HEK293 (cell line): Measurements from ENCODE around the gene TEPSIN.

Source experiments
- CTCF ChIA-PET: fragments of 350-600 bp; formaldehyde crosslinking; extraction: SDS; loops from one replicate; lab custom pipeline; 2021; ENCODE audit warnings: antibody characterized with exemption; lab: Yijun Ruan, JAX
- POLR2A ChIA-PET: fragments of 300-600 bp; formaldehyde crosslinking; extraction: SDS; loops from one replicate; lab custom pipeline; 2020; ENCODE audit warnings: antibody characterized with exemption, inconsistent platforms; lab: Yijun Ruan, JAX
- H3K27ac ChIP-seq: fragments of 200-500 bp; sonication (Bioruptor generic); 2 replicates; pipeline ENCODE4 v1.5.1; 2014; ENCODE audit warnings: low read depth, low read length, control low read depth, inconsistent platforms; ENCODE audit errors: extremely low read depth
- H3K36me3 ChIP-seq, 2 experiments: fragments of 200-500 bp in 1 of 2; sonication (Bioruptor generic) in 1 of 2; 1 replicate in 1 of 2; 2 replicates in 1 of 2; pipeline ENCODE4 v1.5.1; 2014 to 2017; ENCODE audit warnings: inconsistent platforms in 2 of 2, low read length in 2 of 2; ENCODE audit not compliant: control insufficient read depth in 2 of 2, insufficient read depth in 1 of 2
- H3K4me1 ChIP-seq: fragments of 200-500 bp; sonication (Bioruptor generic); 2 replicates; pipeline ENCODE4 v1.5.1; 2014; ENCODE audit warnings: mild to moderate bottlenecking, low read length, inconsistent platforms; ENCODE audit not compliant: control insufficient read depth, insufficient read depth
- H3K4me3 ChIP-seq: 2 replicates; pipeline ENCODE4 v1.5.1; 2011; ENCODE audit warnings: low read depth, mild to moderate bottlenecking, control low read depth, low read length, moderate library complexity
- H3K9me3 ChIP-seq: fragments of 200-500 bp; sonication (Bioruptor generic); 2 replicates; pipeline ENCODE4 v1.5.1; 2014; ENCODE audit warnings: low read depth, low read length, inconsistent platforms; ENCODE audit not compliant: control insufficient read depth, insufficient read depth
- KLF7 ChIP-seq: fragments of 450-650 bp; formaldehyde crosslinking; IDR thresholded peaks from 2 replicates; pipeline ENCODE4 v1.5.1; 2016; ENCODE audit warnings: missing biosample characterization, missing genetic modification characterization, borderline replicate concordance
- KLF8 ChIP-seq: fragments of 450-650 bp; formaldehyde crosslinking; IDR thresholded peaks from 2 replicates; pipeline ENCODE4 v1.5.1; 2016; ENCODE audit warnings: missing biosample characterization, missing genetic modification characterization
- SCRT1 ChIP-seq: fragments of 450-650 bp; formaldehyde crosslinking; IDR thresholded peaks from 2 replicates; pipeline ENCODE4 v1.5.1; 2016; ENCODE audit warnings: missing biosample characterization, missing genetic modification characterization, borderline replicate concordance
- SCRT2 ChIP-seq: fragments of 450-650 bp; formaldehyde crosslinking; IDR thresholded peaks from 2 replicates; pipeline ENCODE4 v1.5.1; 2016; ENCODE audit warnings: missing biosample characterization, missing genetic modification characterization
- TCF7L2 ChIP-seq: IDR thresholded peaks from 2 replicates; pipeline ENCODE4 v1.6.1; 2011; ENCODE audit warnings: low read depth, mild to moderate bottlenecking, inconsistent platforms, low read length, moderate library complexity, borderline replicate concordance
- ZBTB1 ChIP-seq: fragments of 450-650 bp; formaldehyde crosslinking; IDR thresholded peaks from 2 replicates; pipeline ENCODE4 v1.5.1; 2016; ENCODE audit warnings: missing biosample characterization, missing genetic modification characterization
- ZBTB8A ChIP-seq: fragments of 450-650 bp; formaldehyde crosslinking; IDR thresholded peaks from 2 replicates; pipeline ENCODE4 v1.5.1; 2016; ENCODE audit warnings: missing biosample characterization, missing genetic modification characterization
- ZFP37 ChIP-seq: fragments of 450-650 bp; formaldehyde crosslinking; IDR thresholded peaks from 2 replicates; pipeline ENCODE4 v1.5.1; 2016; ENCODE audit warnings: missing biosample characterization, missing genetic modification characterization
- ZNF138 ChIP-seq: fragments of 450-650 bp; formaldehyde crosslinking; IDR thresholded peaks from 2 replicates; pipeline ENCODE4 v1.5.1; 2016; ENCODE audit warnings: missing biosample characterization, missing genetic modification characterization, borderline replicate concordance
- ZNF146 ChIP-seq: fragments of 450-650 bp; formaldehyde crosslinking; IDR thresholded peaks from 2 replicates; pipeline ENCODE4 v1.5.1; 2016; ENCODE audit warnings: missing biosample characterization, missing genetic modification characterization
- ZNF274 ChIP-seq, 2 experiments: fragments of 200-500 bp in 1 of 2; fragments of 450-650 bp in 1 of 2; sonication (Bioruptor generic) in 1 of 2; formaldehyde crosslinking in 1 of 2; IDR thresholded peaks; 2 replicates each; pipeline versions ENCODE4 v1.5.1 to v1.6.1; 2014 to 2016; ENCODE audit warnings: borderline replicate concordance in 1 of 2, inconsistent platforms in 1 of 2, low read length in 1 of 2, missing biosample characterization in 1 of 2, missing genetic modification characterization in 1 of 2
- ZNF311 ChIP-seq: fragments of 450-650 bp; formaldehyde crosslinking; IDR thresholded peaks from 2 replicates; pipeline ENCODE4 v1.5.1; 2017; ENCODE audit warnings: missing biosample characterization, missing genetic modification characterization, borderline replicate concordance
- ZNF366 ChIP-seq: fragments of 450-650 bp; formaldehyde crosslinking; conservative IDR thresholded peaks from 2 replicates; pipeline ENCODE4 v1.5.1; 2016; ENCODE audit warnings: missing biosample characterization, missing genetic modification characterization
- ZNF521 ChIP-seq: fragments of 450-650 bp; formaldehyde crosslinking; IDR thresholded peaks from 2 replicates; pipeline ENCODE4 v1.5.1; 2017; ENCODE audit warnings: missing biosample characterization, mild to moderate bottlenecking, missing genetic modification characterization
- ZNF558 ChIP-seq: fragments of 450-650 bp; formaldehyde crosslinking; IDR thresholded peaks from 2 replicates; pipeline ENCODE4 v1.5.1; 2016; ENCODE audit warnings: missing biosample characterization, missing genetic modification characterization
- ZNF571 ChIP-seq: fragments of 450-650 bp; formaldehyde crosslinking; IDR thresholded peaks from 2 replicates; pipeline ENCODE4 v1.5.0; 2017; ENCODE audit warnings: missing biosample characterization, missing genetic modification characterization
- ZSCAN30 ChIP-seq: fragments of 450-650 bp; IDR thresholded peaks from 2 replicates; pipeline ENCODE4 v1.5.1; 2018; ENCODE audit warnings: missing biosample characterization, mild to moderate bottlenecking, missing genetic modification characterization, moderate library complexity
- TF ChIP-seq, protein P1 (sequence below): fragments of 450-650 bp; formaldehyde crosslinking; IDR thresholded peaks from 2 replicates; pipeline ENCODE4 v1.5.1; 2016; ENCODE audit warnings: missing biosample characterization, missing genetic modification characterization
- TF ChIP-seq, protein P2 (sequence below): fragments of 450-650 bp; IDR thresholded peaks from 2 replicates; pipeline ENCODE4 v1.5.1; 2018; ENCODE audit warnings: missing biosample characterization, missing genetic modification characterization
- TF ChIP-seq, protein P3 (sequence below): fragments of 450-650 bp; formaldehyde crosslinking; IDR thresholded peaks from 2 replicates; pipeline ENCODE4 v1.5.1; 2016; ENCODE audit warnings: missing biosample characterization, missing genetic modification characterization
- TF ChIP-seq, protein P4 (sequence below): fragments of 450-650 bp; formaldehyde crosslinking; IDR thresholded peaks from 2 replicates; pipeline ENCODE4 v1.5.1; 2016; ENCODE audit warnings: missing biosample characterization, missing genetic modification characterization

The TEPSIN gene

DNA sequence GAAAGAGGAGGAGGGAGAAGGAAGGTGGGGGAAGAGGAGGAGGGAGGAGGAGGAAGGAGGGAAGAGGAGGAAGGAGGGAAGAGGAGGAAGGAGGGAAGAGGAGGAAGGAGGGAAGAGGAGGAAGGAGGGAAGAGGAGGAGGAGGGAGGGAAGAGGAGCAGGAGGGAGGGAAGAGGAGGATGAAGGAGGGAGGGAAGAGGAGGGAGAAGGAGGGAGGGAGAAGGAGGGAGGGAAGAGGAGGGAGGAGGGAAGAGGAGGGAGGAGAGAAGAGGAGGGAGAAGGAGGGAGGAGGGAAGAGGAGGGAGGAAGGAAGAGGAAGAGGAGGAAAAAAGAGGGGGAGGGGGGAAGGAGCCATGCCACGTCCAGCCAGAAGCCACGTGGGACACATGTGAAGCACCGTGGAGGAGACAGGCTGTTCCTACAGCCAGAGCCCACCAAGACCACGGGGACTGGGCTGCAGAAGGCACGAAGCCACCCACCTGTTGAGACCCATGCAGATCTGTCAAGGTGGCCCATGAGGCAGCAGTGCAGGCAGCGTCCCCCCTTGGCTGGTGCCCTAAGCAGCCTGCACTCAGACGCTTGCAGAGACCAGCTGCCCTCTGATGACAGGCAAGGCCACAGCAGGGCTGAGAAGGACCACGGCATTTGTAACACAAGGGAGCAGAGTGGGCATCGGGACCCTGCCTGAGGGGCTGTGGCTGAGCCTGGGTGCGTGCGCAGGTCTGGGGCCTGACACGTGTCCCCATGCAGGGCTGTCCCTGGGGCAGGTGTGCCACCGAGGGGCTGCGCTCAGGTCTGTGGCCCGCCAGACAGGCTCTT lies 10.6 kb upstream of the TEPSIN start:
- POLR2A ChIA-PET = no interaction called here
- TF ChIP-seq ZNF558 (tag by site-specific recombination) = no peak
- no peak for TF ChIP-seq ZNF146 (tag by site-specific recombination)
- peak; percentile 29; the same call in 1 of the 2 replicates for TF ChIP-seq ZNF366
- TF ChIP-seq, protein P1, sequence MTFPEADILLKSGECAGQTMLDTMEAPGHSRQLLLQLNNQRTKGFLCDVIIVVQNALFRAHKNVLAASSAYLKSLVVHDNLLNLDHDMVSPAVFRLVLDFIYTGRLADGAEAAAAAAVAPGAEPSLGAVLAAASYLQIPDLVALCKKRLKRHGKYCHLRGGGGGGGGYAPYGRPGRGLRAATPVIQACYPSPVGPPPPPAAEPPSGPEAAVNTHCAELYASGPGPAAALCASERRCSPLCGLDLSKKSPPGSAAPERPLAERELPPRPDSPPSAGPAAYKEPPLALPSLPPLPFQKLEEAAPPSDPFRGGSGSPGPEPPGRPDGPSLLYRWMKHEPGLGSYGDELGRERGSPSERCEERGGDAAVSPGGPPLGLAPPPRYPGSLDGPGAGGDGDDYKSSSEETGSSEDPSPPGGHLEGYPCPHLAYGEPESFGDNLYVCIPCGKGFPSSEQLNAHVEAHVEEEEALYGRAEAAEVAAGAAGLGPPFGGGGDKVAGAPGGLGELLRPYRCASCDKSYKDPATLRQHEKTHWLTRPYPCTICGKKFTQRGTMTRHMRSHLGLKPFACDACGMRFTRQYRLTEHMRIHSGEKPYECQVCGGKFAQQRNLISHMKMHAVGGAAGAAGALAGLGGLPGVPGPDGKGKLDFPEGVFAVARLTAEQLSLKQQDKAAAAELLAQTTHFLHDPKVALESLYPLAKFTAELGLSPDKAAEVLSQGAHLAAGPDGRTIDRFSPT (tag by site-specific recombination) = peak; percentile 76
- no peak for TF ChIP-seq ZNF521 (tag by site-specific recombination)
- TF ChIP-seq, protein P2, sequence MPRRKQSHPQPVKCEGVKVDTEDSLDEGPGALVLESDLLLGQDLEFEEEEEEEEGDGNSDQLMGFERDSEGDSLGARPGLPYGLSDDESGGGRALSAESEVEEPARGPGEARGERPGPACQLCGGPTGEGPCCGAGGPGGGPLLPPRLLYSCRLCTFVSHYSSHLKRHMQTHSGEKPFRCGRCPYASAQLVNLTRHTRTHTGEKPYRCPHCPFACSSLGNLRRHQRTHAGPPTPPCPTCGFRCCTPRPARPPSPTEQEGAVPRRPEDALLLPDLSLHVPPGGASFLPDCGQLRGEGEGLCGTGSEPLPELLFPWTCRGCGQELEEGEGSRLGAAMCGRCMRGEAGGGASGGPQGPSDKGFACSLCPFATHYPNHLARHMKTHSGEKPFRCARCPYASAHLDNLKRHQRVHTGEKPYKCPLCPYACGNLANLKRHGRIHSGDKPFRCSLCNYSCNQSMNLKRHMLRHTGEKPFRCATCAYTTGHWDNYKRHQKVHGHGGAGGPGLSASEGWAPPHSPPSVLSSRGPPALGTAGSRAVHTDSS (tag by site-specific recombination) = peak; percentile 46; the same call in 1 of the 2 replicates
- TF ChIP-seq ZBTB1 (tag by site-specific recombination) = no peak
- TF ChIP-seq KLF8 (tag by site-specific recombination) = no peak
- TF ChIP-seq, protein P3, sequence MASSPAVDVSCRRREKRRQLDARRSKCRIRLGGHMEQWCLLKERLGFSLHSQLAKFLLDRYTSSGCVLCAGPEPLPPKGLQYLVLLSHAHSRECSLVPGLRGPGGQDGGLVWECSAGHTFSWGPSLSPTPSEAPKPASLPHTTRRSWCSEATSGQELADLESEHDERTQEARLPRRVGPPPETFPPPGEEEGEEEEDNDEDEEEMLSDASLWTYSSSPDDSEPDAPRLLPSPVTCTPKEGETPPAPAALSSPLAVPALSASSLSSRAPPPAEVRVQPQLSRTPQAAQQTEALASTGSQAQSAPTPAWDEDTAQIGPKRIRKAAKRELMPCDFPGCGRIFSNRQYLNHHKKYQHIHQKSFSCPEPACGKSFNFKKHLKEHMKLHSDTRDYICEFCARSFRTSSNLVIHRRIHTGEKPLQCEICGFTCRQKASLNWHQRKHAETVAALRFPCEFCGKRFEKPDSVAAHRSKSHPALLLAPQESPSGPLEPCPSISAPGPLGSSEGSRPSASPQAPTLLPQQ (tag by site-specific recombination) = no peak
- TF ChIP-seq ZFP37 (tag by site-specific recombination) = no peak
- TF ChIP-seq ZBTB8A = peak; percentile 42; the same call in 1 of the 2 replicates
- TF ChIP-seq SCRT1 (tag by site-specific recombination) = peak; percentile 71
- TF ChIP-seq ZSCAN30 = no peak
- no peak for TF ChIP-seq ZNF274 (IDR thresholded peaks at IDR 0.05; ENCODE audit: low read length)
- TF ChIP-seq ZNF274 (tag by site-specific recombination; IDR thresholded peaks at IDR 0.05; ENCODE audit: borderline replicate concordance) = no peak
- peak; percentile 88 for TF ChIP-seq SCRT2 (tag by site-specific recombination)
- TF ChIP-seq, protein P4, sequence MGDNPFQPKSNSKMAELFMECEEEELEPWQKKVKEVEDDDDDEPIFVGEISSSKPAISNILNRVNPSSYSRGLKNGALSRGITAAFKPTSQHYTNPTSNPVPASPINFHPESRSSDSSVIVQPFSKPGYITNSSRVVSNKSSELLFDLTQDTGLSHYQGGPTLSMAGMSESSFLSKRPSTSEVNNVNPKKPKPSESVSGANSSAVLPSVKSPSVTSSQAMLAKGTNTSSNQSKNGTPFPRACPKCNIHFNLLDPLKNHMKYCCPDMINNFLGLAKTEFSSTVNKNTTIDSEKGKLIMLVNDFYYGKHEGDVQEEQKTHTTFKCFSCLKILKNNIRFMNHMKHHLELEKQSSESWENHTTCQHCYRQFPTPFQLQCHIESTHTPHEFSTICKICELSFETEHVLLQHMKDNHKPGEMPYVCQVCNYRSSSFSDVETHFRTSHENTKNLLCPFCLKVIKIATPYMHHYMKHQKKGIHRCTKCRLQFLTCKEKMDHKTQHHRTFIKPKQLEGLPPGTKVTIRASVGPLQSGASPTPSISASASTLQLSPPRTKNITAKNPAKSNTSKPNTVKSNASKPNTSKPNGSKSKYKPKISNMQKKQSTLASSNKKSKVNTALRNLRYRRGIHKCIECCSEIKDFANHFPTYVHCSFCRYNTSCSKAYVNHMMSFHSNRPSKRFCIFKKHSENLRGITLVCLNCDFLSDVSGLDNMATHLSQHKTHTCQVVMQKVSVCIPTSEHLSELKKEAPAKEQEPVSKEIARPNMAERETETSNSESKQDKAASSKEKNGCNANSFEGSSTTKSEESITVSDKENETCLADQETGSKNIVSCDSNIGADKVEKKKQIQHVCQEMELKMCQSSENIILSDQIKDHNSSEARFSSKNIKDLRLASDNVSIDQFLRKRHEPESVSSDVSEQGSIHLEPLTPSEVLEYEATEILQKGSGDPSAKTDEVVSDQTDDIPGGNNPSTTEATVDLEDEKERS (tag by site-specific recombination) = no peak
- TF ChIP-seq TCF7L2 = no peak
- TF ChIP-seq ZNF138 = no peak
- no peak for TF ChIP-seq KLF7 (tag by site-specific recombination)
- TF ChIP-seq ZNF311 (tag by site-specific recombination) = no peak
- TF ChIP-seq ZNF571 = no peak
- no peak overlapping the region for H3K27ac ChIP-seq
- peaks cover 0 to 56% of the 10 kb centered on the region in 2 experiments; a peak in 2 of 3 replicates for H3K36me3 ChIP-seq
- no peak overlapping the region for H3K4me3 ChIP-seq
- no peaks in the 10 kb centered on the region for H3K9me3 ChIP-seq
- H3K4me1 ChIP-seq = no peaks in the 10 kb centered on the region
- CTCF ChIA-PET = no interaction called here
